K562 (cell line): ENCODE results near the gene PPP1R14C. TPM values are rescaled to one million over a fixed set of nuclear protein-coding genes. Genes with fewer than 3 reads are reported as not detected.

ENCODE experiments used
- EWSR1 ChIP-seq: fragments of 450-650 bp; IDR thresholded peaks from 2 replicates; pipeline ENCODE4 v1.6.1; 2018; ENCODE audit warnings: borderline replicate concordance, mild to moderate bottlenecking, low read depth, moderate library complexity; ENCODE audit not compliant: partially characterized antibody
- EZH2 ChIP-seq: IDR thresholded peaks from 2 replicates; pipeline ENCODE4 v1.6.1; 2012; ENCODE audit warnings: low read depth, mild to moderate bottlenecking, inconsistent platforms, low read length, borderline replicate concordance
- MCM7 ChIP-seq, 2 experiments: fragments of 450-650 bp; IDR thresholded peaks; 2 replicates each; pipeline ENCODE4 v1.6.1; 2016 to 2018
- RBM39 ChIP-seq: fragments of 200-400 bp; formaldehyde crosslinking; optimal IDR thresholded peaks from 2 replicates; pipeline ENCODE3; 2018; ENCODE audit warnings: low read depth, low read length
- SIN3A ChIP-seq, 2 experiments: fragments of 150-350 bp in 1 of 2; IDR thresholded peaks; 2 replicates each; pipeline ENCODE4 v1.6.1; 2011 to 2016; ENCODE audit warnings: borderline replicate concordance in 2 of 2, low read depth in 2 of 2, low read length in 2 of 2, mild to moderate bottlenecking in 2 of 2, moderate library complexity in 2 of 2; ENCODE audit not compliant: control insufficient read depth in 1 of 2
- SIX5 ChIP-seq, 2 experiments: IDR thresholded peaks; 2 replicates each; pipeline ENCODE4 v1.6.1; 2011; ENCODE audit warnings: low read length in 2 of 2, borderline replicate concordance in 1 of 2, low read depth in 1 of 2, mild to moderate bottlenecking in 1 of 2, moderate library complexity in 1 of 2; ENCODE audit not compliant: insufficient read depth in 1 of 2
- SOX6 ChIP-seq: fragments of 450-650 bp; IDR thresholded peaks from 2 replicates; pipeline ENCODE4 v1.6.1; 2014; ENCODE audit warnings: mild to moderate bottlenecking
- TRIM28 ChIP-seq: fragments of 450-650 bp; IDR thresholded peaks from 2 replicates; pipeline ENCODE4 v1.6.1; 2017
- TSC22D4 ChIP-seq: fragments of 450-650 bp; IDR thresholded peaks from 2 replicates; pipeline ENCODE4 v1.6.1; 2016; ENCODE audit warnings: missing genetic modification characterization, missing biosample characterization, control low read depth
- U2AF2 ChIP-seq: fragments of 200-400 bp; formaldehyde crosslinking; optimal IDR thresholded peaks from 2 replicates; pipeline ENCODE3; 2017; ENCODE audit warnings: low read depth, mild to moderate bottlenecking, low read length
- ZNF212 ChIP-seq: fragments of 450-650 bp; formaldehyde crosslinking; IDR thresholded peaks from 2 replicates; pipeline ENCODE4 v1.4.0; 2020; ENCODE audit warnings: mild to moderate bottlenecking
- ZNF239 ChIP-seq: fragments of 250-450 bp; sonication (Bioruptor Pico); IDR thresholded peaks from 2 replicates; pipeline ENCODE4 v1.4.0; 2020; ENCODE audit warnings: mild to moderate bottlenecking
- ZNF583 ChIP-seq: fragments of 250-450 bp; sonication (Bioruptor Pico); IDR thresholded peaks from 2 replicates; pipeline ENCODE4 v1.4.0; 2020
- ZNF76 ChIP-seq: fragments of 250-450 bp; sonication (Bioruptor Pico); IDR thresholded peaks from 2 replicates; pipeline ENCODE4 v1.4.0; 2020; ENCODE audit warnings: mild to moderate bottlenecking, moderate library complexity, borderline replicate concordance
- polyA plus RNA-seq, 8 experiments: library from polyadenylated mRNA; depleted of rRNA in 4 of 8; stranded (reverse) in 5 of 8; unstranded in 3 of 8; fragments of >200 nt; fragmentation: Nextera tagmentation in 2 of 8; fragmentation: Illumina TruSeq in 1 of 8; extraction: Ambion mirVana in 2 of 8; extraction: Trizol in 1 of 8; gene quantifications; 2 replicates each; pipeline versions ENCODE4 v1.2.1 to v1.2.3, GENCODE V29; 2011 to 2014; ENCODE audit warnings: inconsistent platforms in 1 of 8, missing spikeins in 1 of 8
- total RNA-seq, 7 experiments: library from RNA; depleted of rRNA in 6 of 7; stranded (reverse); fragments of >200 nt in 6 of 7; fragmentation: Illumina TruSeq in 2 of 7; extraction: Trizol in 2 of 7; gene quantifications; 2 replicates each; pipeline versions ENCODE4 v1.2.1 to v1.2.3, GENCODE V29; 2011 to 2021; ENCODE audit warnings: low replicate concordance in 1 of 7
- TF ChIP-seq, protein P1 (sequence below): fragments of 200-800 bp; sonication (Bioruptor generic); IDR thresholded peaks from 2 replicates; pipeline ENCODE4 v1.6.1; 2017; ENCODE audit warnings: missing genetic modification characterization, missing compliant biosample characterization
- TF ChIP-seq, protein P2 (sequence below): fragments of 250-450 bp; sonication (Bioruptor Pico); IDR thresholded peaks from 2 replicates; pipeline ENCODE4 v1.8.0; 2021; ENCODE audit warnings: borderline replicate concordance, mild to moderate bottlenecking, moderate library complexity; ENCODE audit not compliant: poor library complexity, severe bottlenecking

Gene PPP1R14C
- total and polyA plus RNA-seq, 9 of the 15 experiments (the other 6 are each of a cell fraction or from before 2014, with no cell fraction given), result 4.5 to 16.6 (median 11.9) TPM

DNA sequence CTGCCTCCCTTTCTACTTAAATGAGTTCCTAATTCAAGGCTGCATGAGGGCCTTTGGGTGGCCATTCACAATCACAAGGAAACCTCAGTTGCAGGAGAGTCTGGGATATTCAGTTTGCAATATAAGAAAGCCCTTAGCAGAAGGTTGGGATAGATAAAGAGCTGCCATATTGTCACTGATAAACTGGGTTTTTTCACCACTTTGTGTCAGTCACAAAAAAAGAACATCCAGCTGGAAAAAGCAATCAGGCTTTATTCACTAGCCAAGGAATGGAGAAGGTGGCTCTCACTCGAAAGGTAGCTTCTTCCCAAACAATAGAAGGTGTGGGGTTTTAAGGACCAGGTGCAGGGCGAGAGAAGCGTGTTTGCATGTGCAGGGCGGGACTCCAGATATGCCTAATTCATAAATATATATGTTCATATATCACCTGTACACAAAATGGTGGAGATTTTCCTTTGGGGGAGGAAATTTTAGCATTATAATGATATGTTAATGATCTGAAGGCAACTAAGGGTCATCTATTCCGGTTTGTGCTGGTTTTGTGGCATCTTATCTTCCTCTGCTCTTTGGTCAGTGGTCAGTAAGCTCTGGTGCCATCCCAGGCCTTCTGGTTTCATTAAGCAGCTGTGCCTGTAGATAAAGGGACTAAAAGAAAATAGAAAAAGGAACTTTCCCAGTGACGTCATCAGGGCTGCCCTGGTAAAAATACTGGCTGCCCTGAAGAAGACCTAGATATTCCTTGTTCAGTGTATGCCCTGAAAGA is 128.8 kb downstream of the PPP1R14C start (continued):
- TF ChIP-seq SIX5 (IDR thresholded peaks at IDR 0.05; ENCODE audit: borderline replicate concordance in 1 of 2, insufficient read depth in 1 of 2, low read depth in 1 of 2, low read length in 2 of 2) (no peak), EWSR1 (no peak), SOX6 (peak; percentile 96), SIN3A (IDR thresholded peaks at IDR 0.05; ENCODE audit: borderline replicate concordance in 2 of 2, control insufficient read depth in 1 of 2, low read depth in 2 of 2, low read length in 2 of 2) (no peak), TRIM28 (no peak; the same call in 1 of the 2 replicates), RBM39 (no peak), MCM7 (IDR thresholded peaks at IDR 0.05) (no peak), ZNF212 (no peak), TSC22D4 (tag) (no peak), ZNF583 (no peak; the same call in 1 of the 2 replicates), ZNF239 (CRISPR knock-in tag) (peak; percentile 40; the same call in 1 of the 2 replicates), ZNF76 (CRISPR knock-in tag) (no peak), EZH2 (no peak; the same call in 1 of the 2 replicates), U2AF2 (no peak)
- TF ChIP-seq, protein P1, sequence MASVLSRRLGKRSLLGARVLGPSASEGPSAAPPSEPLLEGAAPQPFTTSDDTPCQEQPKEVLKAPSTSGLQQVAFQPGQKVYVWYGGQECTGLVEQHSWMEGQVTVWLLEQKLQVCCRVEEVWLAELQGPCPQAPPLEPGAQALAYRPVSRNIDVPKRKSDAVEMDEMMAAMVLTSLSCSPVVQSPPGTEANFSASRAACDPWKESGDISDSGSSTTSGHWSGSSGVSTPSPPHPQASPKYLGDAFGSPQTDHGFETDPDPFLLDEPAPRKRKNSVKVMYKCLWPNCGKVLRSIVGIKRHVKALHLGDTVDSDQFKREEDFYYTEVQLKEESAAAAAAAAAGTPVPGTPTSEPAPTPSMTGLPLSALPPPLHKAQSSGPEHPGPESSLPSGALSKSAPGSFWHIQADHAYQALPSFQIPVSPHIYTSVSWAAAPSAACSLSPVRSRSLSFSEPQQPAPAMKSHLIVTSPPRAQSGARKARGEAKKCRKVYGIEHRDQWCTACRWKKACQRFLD, result peak; percentile 97
- TF ChIP-seq, protein P2, sequence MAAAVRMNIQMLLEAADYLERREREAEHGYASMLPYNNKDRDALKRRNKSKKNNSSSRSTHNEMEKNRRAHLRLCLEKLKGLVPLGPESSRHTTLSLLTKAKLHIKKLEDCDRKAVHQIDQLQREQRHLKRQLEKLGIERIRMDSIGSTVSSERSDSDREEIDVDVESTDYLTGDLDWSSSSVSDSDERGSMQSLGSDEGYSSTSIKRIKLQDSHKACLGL, result no peak
